H1 (cell line): Measurements from ENCODE around the gene PTH1R. TPM values are rescaled to one million over a fixed set of nuclear protein-coding genes. Genes with fewer than 3 reads are reported as not detected.

Experiments used
- SP2 ChIP-seq: IDR thresholded peaks from 2 replicates; pipeline ENCODE4 v1.6.1; 2012; ENCODE audit warnings: mild to moderate bottlenecking, low read length, inconsistent platforms
- polyA plus RNA-seq, 7 experiments: library from polyadenylated mRNA; depleted of rRNA in 3 of 7; stranded (reverse) in 5 of 7; unstranded in 2 of 7; fragments of >200 nt in 5 of 7; fragments of 200-250 nt in 2 of 7; gene quantifications; 1 replicate in 5 of 7; 2 replicates in 1 of 7; 4 replicates in 1 of 7; pipeline versions ENCODE4 v1.2.1 to v1.2.3, GENCODE V29; 2011 to 2013; ENCODE audit warnings: missing spikeins in 2 of 7, mixed read lengths in 2 of 7
- total RNA-seq: library from RNA; stranded (reverse); fragmentation: NEBNext Ultra II Directional; extraction: Animal tissue kit (Norgen Biotek cat#: 25700); gene quantifications from 2 replicates; pipeline ENCODE4 v1.2.1, GENCODE V29; 2021

Gene PTH1R
- total and polyA plus RNA-seq, 2 of the 8 experiments (the other 6 are each of a cell fraction or from before 2014, with no cell fraction given) = 0.57 to 1.5 TPM

- TF ChIP-seq SP2 = no peak
- TF ChIP-seq, all 59 proteins: peak for 0
Measured at GRCh38 chr3:46922426-46922825, 44.9 kb downstream of the PTH1R start (continued).
